HepG2 (cell line): ENCODE data around the gene ZBTB46. TPM values are rescaled to one million over a fixed set of nuclear protein-coding genes. Genes with fewer than 3 reads are reported as not detected.

Experiments used
- ADNP ChIP-seq: sonication (generic); formaldehyde crosslinking; IDR thresholded peaks from 2 replicates; pipeline ENCODE4 v1.4.0; 2020; ENCODE audit warnings: missing genetic modification reagents
- HNRNPUL1 ChIP-seq: fragments of 200-400 bp; formaldehyde crosslinking; IDR thresholded peaks from 2 replicates; pipeline ENCODE4 v1.6.1; 2017; ENCODE audit warnings: low read depth, mild to moderate bottlenecking, low read length, moderate library complexity
- HOXA5 ChIP-seq: sonication (generic); formaldehyde crosslinking; IDR thresholded peaks from 2 replicates; pipeline ENCODE4 v1.4.0; 2020; ENCODE audit warnings: missing genetic modification reagents
- ONECUT2 ChIP-seq: sonication (generic); formaldehyde crosslinking; IDR thresholded peaks from 2 replicates; pipeline ENCODE4 v1.4.0; 2020; ENCODE audit warnings: missing genetic modification reagents
- PITX1 ChIP-seq: sonication (generic); formaldehyde crosslinking; IDR thresholded peaks from 2 replicates; pipeline ENCODE4 v1.5.1; 2020; ENCODE audit warnings: mild to moderate bottlenecking, missing genetic modification reagents
- POGZ ChIP-seq: sonication (generic); formaldehyde crosslinking; IDR thresholded peaks from 2 replicates; pipeline ENCODE4 v1.4.0; 2020; ENCODE audit warnings: mild to moderate bottlenecking, missing genetic modification reagents
- RFX1 ChIP-seq: fragments of 450-650 bp; IDR thresholded peaks from 2 replicates; pipeline ENCODE4 v1.6.1; 2017
- RFXANK ChIP-seq: IDR thresholded peaks from 2 replicates; pipeline ENCODE4 v1.6.1; 2016
- SMAD3 ChIP-seq: sonication (generic); formaldehyde crosslinking; IDR thresholded peaks from 2 replicates; pipeline ENCODE4 v1.4.0; 2020; ENCODE audit warnings: missing genetic modification reagents
- SYNCRIP ChIP-seq: fragments of 200-400 bp; formaldehyde crosslinking; IDR thresholded peaks from 2 replicates; pipeline ENCODE4 v1.6.1; 2018; ENCODE audit warnings: mild to moderate bottlenecking, low read depth, low read length; ENCODE audit not compliant: insufficient read depth
- ZNF713 ChIP-seq: sonication (generic); formaldehyde crosslinking; IDR thresholded peaks from 2 replicates; pipeline ENCODE4 v1.4.0; 2020; ENCODE audit warnings: mild to moderate bottlenecking, missing genetic modification reagents
- ZSCAN30 ChIP-seq: sonication (generic); formaldehyde crosslinking; IDR thresholded peaks from 2 replicates; pipeline ENCODE4 v1.5.0; 2020; ENCODE audit warnings: mild to moderate bottlenecking, missing genetic modification reagents
- ZSCAN9 ChIP-seq: IDR thresholded peaks from 2 replicates; pipeline ENCODE4 v1.6.1; 2016; ENCODE audit warnings: borderline replicate concordance
- polyA plus RNA-seq, 8 experiments: library from polyadenylated mRNA; depleted of rRNA in 3 of 8; stranded (reverse) in 7 of 8; unstranded in 1 of 8; fragments of >200 nt; fragmentation: Illumina TruSeq in 4 of 8; extraction: Trizol in 4 of 8; gene quantifications; 2 replicates each; pipeline versions ENCODE4 v1.2.1 to v1.2.3, GENCODE V29; 2011 to 2016; ENCODE audit warnings: low read depth in 4 of 8, missing spikeins in 1 of 8, mixed read lengths in 1 of 8; ENCODE audit not compliant: insufficient read depth in 1 of 8
- total RNA-seq, 5 experiments: library from RNA; depleted of rRNA; stranded (reverse); fragments of >200 nt; fragmentation: Illumina TruSeq; extraction: Trizol; gene quantifications; 2 replicates each; pipeline ENCODE4 v1.2.3, GENCODE V29; 2016; ENCODE audit warnings: low read depth in 1 of 5
- TF ChIP-seq, protein P1 (sequence below): sonication (generic); formaldehyde crosslinking; IDR thresholded peaks from 2 replicates; pipeline ENCODE4 v1.4.0; 2020; ENCODE audit warnings: missing genetic modification reagents
- TF ChIP-seq, protein P2 (sequence below): sonication (generic); formaldehyde crosslinking; IDR thresholded peaks from 2 replicates; pipeline ENCODE4 v1.5.0; 2020; ENCODE audit warnings: missing genetic modification reagents
- TF ChIP-seq, protein P3 (sequence below): sonication (generic); formaldehyde crosslinking; conservative IDR thresholded peaks from 2 replicates; pipeline ENCODE4 v1.4.0; 2020; ENCODE audit warnings: missing genetic modification reagents
- TF ChIP-seq, protein P4 (sequence below), 2 experiments: sonication (generic) in 1 of 2; formaldehyde crosslinking in 1 of 2; IDR thresholded peaks; 2 replicates each; pipeline versions ENCODE4 v1.5.1 to v1.6.1; 2011 to 2020; ENCODE audit warnings: borderline replicate concordance in 1 of 2, low read depth in 1 of 2, low read length in 1 of 2, mild to moderate bottlenecking in 1 of 2, missing genetic modification reagents in 1 of 2, moderate library complexity in 1 of 2
- TF ChIP-seq, protein P5 (sequence below): sonication (generic); formaldehyde crosslinking; IDR thresholded peaks from 2 replicates; pipeline ENCODE4 v1.4.0; 2020; ENCODE audit warnings: missing genetic modification reagents, borderline replicate concordance
- TF ChIP-seq, protein P6 (sequence below): sonication (generic); formaldehyde crosslinking; IDR thresholded peaks from 2 replicates; pipeline ENCODE4 v1.5.0; 2020; ENCODE audit warnings: missing genetic modification reagents

ZBTB46 gene
- total and polyA plus RNA-seq, 2 of the 13 experiments (the other 11 are each of a cell fraction or from before 2014, with no cell fraction given), result 1.6 to 13.5 TPM

DNA sequence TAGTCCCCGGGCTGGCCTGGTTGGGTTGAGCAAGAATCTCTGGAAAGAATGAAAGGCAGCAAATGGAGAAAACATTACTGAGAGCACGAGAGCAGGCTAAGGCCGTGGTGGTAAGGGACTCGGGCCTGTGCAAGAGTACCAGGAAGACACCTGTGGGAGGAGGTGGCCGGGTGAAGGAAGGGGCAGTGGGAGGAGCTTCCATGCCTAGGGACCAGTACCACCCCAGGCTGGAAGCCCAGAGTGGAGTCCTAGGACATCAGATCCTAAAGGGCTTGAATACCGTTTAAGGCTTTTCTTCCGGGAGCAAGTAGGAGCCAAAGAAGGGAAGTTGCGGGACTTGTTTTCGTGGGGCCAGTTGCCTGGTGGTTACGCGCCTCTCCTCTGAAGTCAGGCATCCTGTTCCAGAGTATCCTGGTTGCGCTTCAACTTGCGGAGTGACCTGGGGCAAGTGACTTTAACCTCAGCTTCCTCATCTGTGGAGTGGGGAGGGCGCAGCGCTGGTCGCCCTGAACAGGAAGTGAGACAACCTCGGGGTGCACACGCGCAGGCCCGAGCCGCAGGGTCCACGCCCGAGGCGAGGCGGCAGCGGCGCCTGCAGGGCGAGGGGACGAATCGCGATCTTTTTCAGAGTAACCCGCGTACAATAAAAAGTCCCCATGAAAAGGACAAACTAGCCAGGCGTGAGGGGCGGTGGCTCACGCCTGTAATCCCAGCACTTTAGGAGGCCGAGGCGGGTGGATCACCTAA, 32.9 kb upstream of the ZBTB46 start (continued):
- TF ChIP-seq, protein P1, sequence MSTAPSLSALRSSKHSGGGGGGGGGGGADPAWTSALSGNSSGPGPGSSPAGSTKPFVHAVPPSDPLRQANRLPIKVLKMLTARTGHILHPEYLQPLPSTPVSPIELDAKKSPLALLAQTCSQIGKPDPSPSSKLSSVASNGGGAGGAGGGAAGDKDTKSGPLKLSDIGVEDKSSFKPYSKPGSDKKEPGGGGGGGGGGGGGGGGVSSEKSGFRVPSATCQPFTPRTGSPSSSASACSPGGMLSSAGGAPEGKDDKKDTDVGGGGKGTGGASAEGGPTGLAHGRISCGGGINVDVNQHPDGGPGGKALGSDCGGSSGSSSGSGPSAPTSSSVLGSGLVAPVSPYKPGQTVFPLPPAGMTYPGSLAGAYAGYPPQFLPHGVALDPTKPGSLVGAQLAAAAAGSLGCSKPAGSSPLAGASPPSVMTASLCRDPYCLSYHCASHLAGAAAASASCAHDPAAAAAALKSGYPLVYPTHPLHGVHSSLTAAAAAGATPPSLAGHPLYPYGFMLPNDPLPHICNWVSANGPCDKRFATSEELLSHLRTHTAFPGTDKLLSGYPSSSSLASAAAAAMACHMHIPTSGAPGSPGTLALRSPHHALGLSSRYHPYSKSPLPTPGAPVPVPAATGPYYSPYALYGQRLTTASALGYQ (CRISPR knock-in tag), result no peak
- TF ChIP-seq ZSCAN30 (CRISPR knock-in tag) (peak; percentile 96; the same call in 1 of the 2 replicates), HNRNPUL1 (no peak), HOXA5 (CRISPR knock-in tag) (no peak; the same call in 1 of the 2 replicates), ZSCAN9 (CRISPR knock-in tag) (no peak), ONECUT2 (no peak), ZNF713 (CRISPR knock-in tag) (no peak; the same call in 1 of the 2 replicates), POGZ (peak; percentile 73), PITX1 (CRISPR knock-in tag) (peak; percentile 89), SYNCRIP (no peak), SMAD3 (CRISPR knock-in tag) (no peak), RFX1 (no peak), ADNP (no peak), RFXANK (CRISPR knock-in tag) (no peak)
- TF ChIP-seq, protein P2, sequence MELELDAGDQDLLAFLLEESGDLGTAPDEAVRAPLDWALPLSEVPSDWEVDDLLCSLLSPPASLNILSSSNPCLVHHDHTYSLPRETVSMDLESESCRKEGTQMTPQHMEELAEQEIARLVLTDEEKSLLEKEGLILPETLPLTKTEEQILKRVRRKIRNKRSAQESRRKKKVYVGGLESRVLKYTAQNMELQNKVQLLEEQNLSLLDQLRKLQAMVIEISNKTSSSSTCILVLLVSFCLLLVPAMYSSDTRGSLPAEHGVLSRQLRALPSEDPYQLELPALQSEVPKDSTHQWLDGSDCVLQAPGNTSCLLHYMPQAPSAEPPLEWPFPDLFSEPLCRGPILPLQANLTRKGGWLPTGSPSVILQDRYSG (CRISPR knock-in tag), result no peak
- TF ChIP-seq, protein P3, sequence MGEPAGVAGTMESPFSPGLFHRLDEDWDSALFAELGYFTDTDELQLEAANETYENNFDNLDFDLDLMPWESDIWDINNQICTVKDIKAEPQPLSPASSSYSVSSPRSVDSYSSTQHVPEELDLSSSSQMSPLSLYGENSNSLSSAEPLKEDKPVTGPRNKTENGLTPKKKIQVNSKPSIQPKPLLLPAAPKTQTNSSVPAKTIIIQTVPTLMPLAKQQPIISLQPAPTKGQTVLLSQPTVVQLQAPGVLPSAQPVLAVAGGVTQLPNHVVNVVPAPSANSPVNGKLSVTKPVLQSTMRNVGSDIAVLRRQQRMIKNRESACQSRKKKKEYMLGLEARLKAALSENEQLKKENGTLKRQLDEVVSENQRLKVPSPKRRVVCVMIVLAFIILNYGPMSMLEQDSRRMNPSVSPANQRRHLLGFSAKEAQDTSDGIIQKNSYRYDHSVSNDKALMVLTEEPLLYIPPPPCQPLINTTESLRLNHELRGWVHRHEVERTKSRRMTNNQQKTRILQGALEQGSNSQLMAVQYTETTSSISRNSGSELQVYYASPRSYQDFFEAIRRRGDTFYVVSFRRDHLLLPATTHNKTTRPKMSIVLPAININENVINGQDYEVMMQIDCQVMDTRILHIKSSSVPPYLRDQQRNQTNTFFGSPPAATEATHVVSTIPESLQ (CRISPR knock-in tag), result no peak
- TF ChIP-seq, protein P4, sequence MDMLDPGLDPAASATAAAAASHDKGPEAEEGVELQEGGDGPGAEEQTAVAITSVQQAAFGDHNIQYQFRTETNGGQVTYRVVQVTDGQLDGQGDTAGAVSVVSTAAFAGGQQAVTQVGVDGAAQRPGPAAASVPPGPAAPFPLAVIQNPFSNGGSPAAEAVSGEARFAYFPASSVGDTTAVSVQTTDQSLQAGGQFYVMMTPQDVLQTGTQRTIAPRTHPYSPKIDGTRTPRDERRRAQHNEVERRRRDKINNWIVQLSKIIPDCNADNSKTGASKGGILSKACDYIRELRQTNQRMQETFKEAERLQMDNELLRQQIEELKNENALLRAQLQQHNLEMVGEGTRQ (IDR thresholded peaks at IDR 0.05; ENCODE audit: low read depth, low read length), result no peak
- TF ChIP-seq, protein P4 (CRISPR knock-in tag; IDR thresholded peaks at IDR 0.05; ENCODE audit: borderline replicate concordance), result no peak; the same call in 1 of the 2 replicates
- TF ChIP-seq, protein P5, sequence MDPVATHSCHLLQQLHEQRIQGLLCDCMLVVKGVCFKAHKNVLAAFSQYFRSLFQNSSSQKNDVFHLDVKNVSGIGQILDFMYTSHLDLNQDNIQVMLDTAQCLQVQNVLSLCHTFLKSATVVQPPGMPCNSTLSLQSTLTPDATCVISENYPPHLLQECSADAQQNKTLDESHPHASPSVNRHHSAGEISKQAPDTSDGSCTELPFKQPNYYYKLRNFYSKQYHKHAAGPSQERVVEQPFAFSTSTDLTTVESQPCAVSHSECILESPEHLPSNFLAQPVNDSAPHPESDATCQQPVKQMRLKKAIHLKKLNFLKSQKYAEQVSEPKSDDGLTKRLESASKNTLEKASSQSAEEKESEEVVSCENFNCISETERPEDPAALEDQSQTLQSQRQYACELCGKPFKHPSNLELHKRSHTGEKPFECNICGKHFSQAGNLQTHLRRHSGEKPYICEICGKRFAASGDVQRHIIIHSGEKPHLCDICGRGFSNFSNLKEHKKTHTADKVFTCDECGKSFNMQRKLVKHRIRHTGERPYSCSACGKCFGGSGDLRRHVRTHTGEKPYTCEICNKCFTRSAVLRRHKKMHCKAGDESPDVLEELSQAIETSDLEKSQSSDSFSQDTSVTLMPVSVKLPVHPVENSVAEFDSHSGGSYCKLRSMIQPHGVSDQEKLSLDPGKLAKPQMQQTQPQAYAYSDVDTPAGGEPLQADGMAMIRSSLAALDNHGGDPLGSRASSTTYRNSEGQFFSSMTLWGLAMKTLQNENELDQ, result no peak
- TF ChIP-seq, protein P6, sequence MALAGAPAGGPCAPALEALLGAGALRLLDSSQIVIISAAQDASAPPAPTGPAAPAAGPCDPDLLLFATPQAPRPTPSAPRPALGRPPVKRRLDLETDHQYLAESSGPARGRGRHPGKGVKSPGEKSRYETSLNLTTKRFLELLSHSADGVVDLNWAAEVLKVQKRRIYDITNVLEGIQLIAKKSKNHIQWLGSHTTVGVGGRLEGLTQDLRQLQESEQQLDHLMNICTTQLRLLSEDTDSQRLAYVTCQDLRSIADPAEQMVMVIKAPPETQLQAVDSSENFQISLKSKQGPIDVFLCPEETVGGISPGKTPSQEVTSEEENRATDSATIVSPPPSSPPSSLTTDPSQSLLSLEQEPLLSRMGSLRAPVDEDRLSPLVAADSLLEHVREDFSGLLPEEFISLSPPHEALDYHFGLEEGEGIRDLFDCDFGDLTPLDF (CRISPR knock-in tag), result no peak
